GM23338 (cell line): ENCODE measurements around the gene MPO.

Experiments
- CREB1 ChIP-seq: fragments of 250-450 bp; sonication (Bioruptor Pico); IDR thresholded peaks from 2 replicates; pipeline ENCODE4 v1.5.0; 2020; ENCODE audit warnings: low read depth, mild to moderate bottlenecking, moderate library complexity
- EZH2 ChIP-seq: fragments of 200-600 bp; sonication (generic); IDR thresholded peaks from one replicate; pipeline ENCODE4 v1.8.0; 2017; ENCODE audit warnings: antibody characterized with exemption, mild to moderate bottlenecking, low read depth; ENCODE audit not compliant: unreplicated experiment
- EZH2phosphoT487 ChIP-seq: fragments of 200-600 bp; sonication (generic); IDR thresholded peaks from one replicate; pipeline ENCODE4 v1.8.1; 2018; ENCODE audit warnings: antibody characterized with exemption; ENCODE audit not compliant: unreplicated experiment
- JUNB ChIP-seq: IDR thresholded peaks from one replicate; pipeline ENCODE4 v1.6.1; 2016; ENCODE audit warnings: antibody characterized with exemption; ENCODE audit not compliant: unreplicated experiment
- POLR2AphosphoS5 ChIP-seq: IDR thresholded peaks from 2 replicates; pipeline ENCODE4 v1.6.1; 2016; ENCODE audit warnings: antibody characterized with exemption, low read depth
- STAT1 ChIP-seq: IDR thresholded peaks from one replicate; pipeline ENCODE4 v1.6.1; 2016; ENCODE audit warnings: antibody characterized with exemption; ENCODE audit not compliant: unreplicated experiment
- ZNF331 ChIP-seq: fragments of 250-450 bp; sonication (Bioruptor Pico); IDR thresholded peaks from 2 replicates; pipeline ENCODE4 v1.5.0; 2020; ENCODE audit warnings: low read depth, mild to moderate bottlenecking, moderate library complexity
- TF ChIP-seq, protein P1 (sequence below), 2 experiments: fragments of 200-600 bp in 1 of 2; sonication (generic) in 1 of 2; conservative IDR thresholded peaks; 2 replicates each; pipeline versions ENCODE4 v1.5.1 to v1.6.1; 2016 to 2017; ENCODE audit warnings: antibody characterized with exemption in 2 of 2, low read depth in 2 of 2, mild to moderate bottlenecking in 2 of 2, moderate library complexity in 1 of 2
- TF ChIP-seq, protein P2 (sequence below): IDR thresholded peaks from 2 replicates; pipeline ENCODE4 v1.6.1; 2016; ENCODE audit warnings: antibody characterized with exemption
- TF ChIP-seq, protein P3 (sequence below): IDR thresholded peaks from one replicate; pipeline ENCODE4 v1.6.1; 2018; ENCODE audit warnings: antibody characterized with exemption; ENCODE audit not compliant: unreplicated experiment

DNA sequence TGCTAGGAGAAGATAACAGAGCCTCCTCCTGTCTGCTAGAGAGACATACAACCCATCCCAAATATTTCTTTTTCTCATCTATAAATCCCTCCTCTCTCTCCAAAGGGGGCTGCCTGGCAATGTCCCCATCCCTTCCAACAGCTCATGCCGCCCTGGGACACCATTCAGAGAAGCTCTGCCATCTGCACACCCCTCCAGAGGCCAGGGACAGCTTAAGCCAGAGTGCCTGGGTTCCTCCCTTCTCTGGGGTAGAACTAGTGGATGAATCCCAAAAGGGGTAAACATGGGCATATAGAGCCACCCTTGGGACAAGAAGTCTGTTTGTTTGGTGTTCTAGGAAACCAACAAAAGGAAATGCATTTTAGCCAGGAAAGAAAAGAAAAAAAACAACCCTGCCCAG, 44.9 kb downstream of the MPO start:
- TF ChIP-seq, protein P1, sequence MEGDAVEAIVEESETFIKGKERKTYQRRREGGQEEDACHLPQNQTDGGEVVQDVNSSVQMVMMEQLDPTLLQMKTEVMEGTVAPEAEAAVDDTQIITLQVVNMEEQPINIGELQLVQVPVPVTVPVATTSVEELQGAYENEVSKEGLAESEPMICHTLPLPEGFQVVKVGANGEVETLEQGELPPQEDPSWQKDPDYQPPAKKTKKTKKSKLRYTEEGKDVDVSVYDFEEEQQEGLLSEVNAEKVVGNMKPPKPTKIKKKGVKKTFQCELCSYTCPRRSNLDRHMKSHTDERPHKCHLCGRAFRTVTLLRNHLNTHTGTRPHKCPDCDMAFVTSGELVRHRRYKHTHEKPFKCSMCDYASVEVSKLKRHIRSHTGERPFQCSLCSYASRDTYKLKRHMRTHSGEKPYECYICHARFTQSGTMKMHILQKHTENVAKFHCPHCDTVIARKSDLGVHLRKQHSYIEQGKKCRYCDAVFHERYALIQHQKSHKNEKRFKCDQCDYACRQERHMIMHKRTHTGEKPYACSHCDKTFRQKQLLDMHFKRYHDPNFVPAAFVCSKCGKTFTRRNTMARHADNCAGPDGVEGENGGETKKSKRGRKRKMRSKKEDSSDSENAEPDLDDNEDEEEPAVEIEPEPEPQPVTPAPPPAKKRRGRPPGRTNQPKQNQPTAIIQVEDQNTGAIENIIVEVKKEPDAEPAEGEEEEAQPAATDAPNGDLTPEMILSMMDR (conservative IDR thresholded peaks at IDR 0.05; ENCODE audit: low read depth in 2 of 2) = no peak
- no peak for TF ChIP-seq CREB1 (CRISPR knock-in tag)
- TF ChIP-seq, protein P2, sequence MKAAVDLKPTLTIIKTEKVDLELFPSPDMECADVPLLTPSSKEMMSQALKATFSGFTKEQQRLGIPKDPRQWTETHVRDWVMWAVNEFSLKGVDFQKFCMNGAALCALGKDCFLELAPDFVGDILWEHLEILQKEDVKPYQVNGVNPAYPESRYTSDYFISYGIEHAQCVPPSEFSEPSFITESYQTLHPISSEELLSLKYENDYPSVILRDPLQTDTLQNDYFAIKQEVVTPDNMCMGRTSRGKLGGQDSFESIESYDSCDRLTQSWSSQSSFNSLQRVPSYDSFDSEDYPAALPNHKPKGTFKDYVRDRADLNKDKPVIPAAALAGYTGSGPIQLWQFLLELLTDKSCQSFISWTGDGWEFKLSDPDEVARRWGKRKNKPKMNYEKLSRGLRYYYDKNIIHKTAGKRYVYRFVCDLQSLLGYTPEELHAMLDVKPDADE = no peak
- no peak for TF ChIP-seq EZH2
- no peak for TF ChIP-seq POLR2AphosphoS5
- no peak for TF ChIP-seq EZH2phosphoT487
- no peak for TF ChIP-seq STAT1
- no peak for TF ChIP-seq JUNB
- TF ChIP-seq, protein P3, sequence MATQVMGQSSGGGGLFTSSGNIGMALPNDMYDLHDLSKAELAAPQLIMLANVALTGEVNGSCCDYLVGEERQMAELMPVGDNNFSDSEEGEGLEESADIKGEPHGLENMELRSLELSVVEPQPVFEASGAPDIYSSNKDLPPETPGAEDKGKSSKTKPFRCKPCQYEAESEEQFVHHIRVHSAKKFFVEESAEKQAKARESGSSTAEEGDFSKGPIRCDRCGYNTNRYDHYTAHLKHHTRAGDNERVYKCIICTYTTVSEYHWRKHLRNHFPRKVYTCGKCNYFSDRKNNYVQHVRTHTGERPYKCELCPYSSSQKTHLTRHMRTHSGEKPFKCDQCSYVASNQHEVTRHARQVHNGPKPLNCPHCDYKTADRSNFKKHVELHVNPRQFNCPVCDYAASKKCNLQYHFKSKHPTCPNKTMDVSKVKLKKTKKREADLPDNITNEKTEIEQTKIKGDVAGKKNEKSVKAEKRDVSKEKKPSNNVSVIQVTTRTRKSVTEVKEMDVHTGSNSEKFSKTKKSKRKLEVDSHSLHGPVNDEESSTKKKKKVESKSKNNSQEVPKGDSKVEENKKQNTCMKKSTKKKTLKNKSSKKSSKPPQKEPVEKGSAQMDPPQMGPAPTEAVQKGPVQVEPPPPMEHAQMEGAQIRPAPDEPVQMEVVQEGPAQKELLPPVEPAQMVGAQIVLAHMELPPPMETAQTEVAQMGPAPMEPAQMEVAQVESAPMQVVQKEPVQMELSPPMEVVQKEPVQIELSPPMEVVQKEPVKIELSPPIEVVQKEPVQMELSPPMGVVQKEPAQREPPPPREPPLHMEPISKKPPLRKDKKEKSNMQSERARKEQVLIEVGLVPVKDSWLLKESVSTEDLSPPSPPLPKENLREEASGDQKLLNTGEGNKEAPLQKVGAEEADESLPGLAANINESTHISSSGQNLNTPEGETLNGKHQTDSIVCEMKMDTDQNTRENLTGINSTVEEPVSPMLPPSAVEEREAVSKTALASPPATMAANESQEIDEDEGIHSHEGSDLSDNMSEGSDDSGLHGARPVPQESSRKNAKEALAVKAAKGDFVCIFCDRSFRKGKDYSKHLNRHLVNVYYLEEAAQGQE = no peak
- no peak for TF ChIP-seq ZNF331 (CRISPR knock-in tag)
